Peyer's patch (tissue), 4 donors: ENCODE data around the gene GGT1.
"Not testable (repeated sequence)": the region's sequence is repeated elsewhere in the genome, so short reads cannot be mapped to it uniquely, and the experiment has no call there.

Experiments used
- POLR2A ChIP-seq, 2 donors: fragments of 450-650 bp; IDR thresholded peaks; one replicate each; pipeline ENCODE4 v1.5.1; 2017; ENCODE audit warnings: antibody characterized with exemption in 2 of 2, mild to moderate bottlenecking in 2 of 2, moderate library complexity in 2 of 2
- TF ChIP-seq, protein P1 (sequence below), 6 experiments: fragments of 450-650 bp in 4 of 6; fragments of 200-600 bp in 2 of 6; sonication (generic) in 1 of 6; IDR thresholded peaks; one replicate each; pipeline ENCODE4 v1.5.1; 2017 to 2019; ENCODE audit warnings: antibody characterized with exemption in 6 of 6, mild to moderate bottlenecking in 3 of 6, moderate library complexity in 1 of 6

DNA sequence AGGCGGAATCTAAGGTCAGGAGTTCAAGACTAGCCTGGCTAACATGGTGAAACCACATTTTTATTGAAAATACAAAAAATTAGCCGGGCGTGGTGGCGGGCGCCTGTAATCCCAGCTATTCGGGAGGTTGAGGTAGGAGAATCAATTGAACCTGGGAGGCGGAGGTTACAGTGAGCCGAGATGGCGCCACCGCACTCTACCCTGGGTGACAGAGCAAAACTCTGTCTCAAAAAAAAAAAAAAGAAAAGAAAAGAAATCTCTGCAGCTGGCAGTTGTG, 9.5 kb upstream of the GGT1 start:
- TF ChIP-seq, protein P1, sequence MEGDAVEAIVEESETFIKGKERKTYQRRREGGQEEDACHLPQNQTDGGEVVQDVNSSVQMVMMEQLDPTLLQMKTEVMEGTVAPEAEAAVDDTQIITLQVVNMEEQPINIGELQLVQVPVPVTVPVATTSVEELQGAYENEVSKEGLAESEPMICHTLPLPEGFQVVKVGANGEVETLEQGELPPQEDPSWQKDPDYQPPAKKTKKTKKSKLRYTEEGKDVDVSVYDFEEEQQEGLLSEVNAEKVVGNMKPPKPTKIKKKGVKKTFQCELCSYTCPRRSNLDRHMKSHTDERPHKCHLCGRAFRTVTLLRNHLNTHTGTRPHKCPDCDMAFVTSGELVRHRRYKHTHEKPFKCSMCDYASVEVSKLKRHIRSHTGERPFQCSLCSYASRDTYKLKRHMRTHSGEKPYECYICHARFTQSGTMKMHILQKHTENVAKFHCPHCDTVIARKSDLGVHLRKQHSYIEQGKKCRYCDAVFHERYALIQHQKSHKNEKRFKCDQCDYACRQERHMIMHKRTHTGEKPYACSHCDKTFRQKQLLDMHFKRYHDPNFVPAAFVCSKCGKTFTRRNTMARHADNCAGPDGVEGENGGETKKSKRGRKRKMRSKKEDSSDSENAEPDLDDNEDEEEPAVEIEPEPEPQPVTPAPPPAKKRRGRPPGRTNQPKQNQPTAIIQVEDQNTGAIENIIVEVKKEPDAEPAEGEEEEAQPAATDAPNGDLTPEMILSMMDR (IDR thresholded peaks at IDR 0.05) = not testable (repeated sequence)
- TF ChIP-seq POLR2A (IDR thresholded peaks at IDR 0.05) = not testable (repeated sequence)
